Hindlimb muscle (tissue), 1 donor: Measurements from ENCODE around the gene SLC12A7. TPM values are rescaled to one million over a fixed set of nuclear protein-coding genes. Genes with fewer than 3 reads are reported as not detected.
"Not testable (repeated sequence)": the region's sequence is repeated elsewhere in the genome, so short reads cannot be mapped to it uniquely, and the experiment has no call there.

Experiments
- DNase-seq: peaks from one replicate; pipeline ENCODE4 v3.0.0-alpha.2; 2013
- polyA plus RNA-seq: library from polyadenylated mRNA; unstranded; fragments of 120-200 nt; gene quantifications from one replicate; pipeline ENCODE4 v1.2.1, GENCODE V29; 2013; ENCODE audit not compliant: insufficient read length

SLC12A7 gene
- polyA plus RNA-seq, 1 donor, result 10.2 TPM

- DNase-seq, result no peak
Observed at GRCh38 chr5:1109542-1110306, 2.1 kb downstream of the SLC12A7 start.

DNA sequence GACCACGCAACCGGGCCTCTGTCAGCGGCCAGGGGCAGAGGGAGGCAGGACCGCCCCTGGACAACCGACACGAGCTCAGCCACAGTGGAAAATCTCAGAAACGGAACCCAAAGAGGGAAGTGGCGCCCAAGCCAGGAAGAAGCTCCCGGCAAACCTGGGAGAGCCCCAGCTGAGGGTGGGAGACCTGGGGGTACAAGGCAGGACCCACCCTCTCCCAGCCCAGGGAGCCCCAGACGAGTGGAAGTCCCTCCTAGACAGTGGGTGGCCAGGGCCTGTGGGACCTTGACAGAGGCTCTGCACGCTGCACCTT, 3.0 kb downstream of the SLC12A7 start:
- no peak for DNase-seq

- DNase-seq, result no peak
Observed at GRCh38 chr5:1108023-1108864, 3.6 kb downstream of the SLC12A7 start.

DNA sequence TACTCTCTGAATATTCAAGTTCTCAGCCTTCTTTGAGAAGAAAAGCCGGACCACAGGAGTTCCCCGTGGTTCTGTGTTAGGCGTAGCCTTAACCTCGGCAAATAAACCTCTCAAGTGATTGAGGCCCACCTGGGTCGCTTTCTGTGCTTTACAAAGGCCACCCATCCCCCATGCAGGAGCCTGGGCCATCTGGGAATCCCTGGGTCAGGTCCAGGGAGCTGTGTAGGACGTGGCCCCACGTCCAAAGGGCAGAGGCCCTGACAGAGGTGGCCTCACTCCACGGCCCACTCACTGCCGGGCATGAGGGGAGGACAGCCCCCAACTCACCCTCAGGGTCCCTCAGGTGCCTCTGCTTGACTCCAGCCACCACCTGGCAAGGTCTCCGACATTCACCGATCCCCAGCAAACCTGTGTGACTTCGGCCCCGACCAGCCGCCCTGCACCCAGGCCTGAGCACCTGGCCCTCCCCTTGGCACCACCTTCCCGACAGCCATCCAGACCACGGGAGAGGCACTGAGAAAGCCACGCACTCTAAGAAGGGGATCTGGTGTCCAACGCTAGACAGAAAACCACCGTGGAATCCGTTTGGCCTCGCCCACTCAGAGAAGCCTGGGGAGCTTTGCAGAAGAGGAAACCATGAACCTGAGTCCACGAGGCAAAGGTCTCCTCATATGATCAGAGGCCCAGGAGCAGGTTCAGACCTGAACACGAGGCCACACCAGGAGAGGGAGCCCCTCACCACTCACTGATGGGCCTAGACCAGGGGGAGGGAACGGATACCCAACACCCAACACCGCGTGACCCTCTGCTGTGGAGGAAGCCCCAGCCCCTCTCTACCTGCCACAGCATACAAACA, 4.5 kb downstream of the SLC12A7 start:
- DNase-seq, result no peak

GRCh38 chr5:1106385-1107166, 5.3 kb downstream of the SLC12A7 start:
- DNase-seq, result no peak

- no peak for DNase-seq
Observed at GRCh38 chr5:1105350-1106265, 6.3 kb downstream of the SLC12A7 start.

DNA sequence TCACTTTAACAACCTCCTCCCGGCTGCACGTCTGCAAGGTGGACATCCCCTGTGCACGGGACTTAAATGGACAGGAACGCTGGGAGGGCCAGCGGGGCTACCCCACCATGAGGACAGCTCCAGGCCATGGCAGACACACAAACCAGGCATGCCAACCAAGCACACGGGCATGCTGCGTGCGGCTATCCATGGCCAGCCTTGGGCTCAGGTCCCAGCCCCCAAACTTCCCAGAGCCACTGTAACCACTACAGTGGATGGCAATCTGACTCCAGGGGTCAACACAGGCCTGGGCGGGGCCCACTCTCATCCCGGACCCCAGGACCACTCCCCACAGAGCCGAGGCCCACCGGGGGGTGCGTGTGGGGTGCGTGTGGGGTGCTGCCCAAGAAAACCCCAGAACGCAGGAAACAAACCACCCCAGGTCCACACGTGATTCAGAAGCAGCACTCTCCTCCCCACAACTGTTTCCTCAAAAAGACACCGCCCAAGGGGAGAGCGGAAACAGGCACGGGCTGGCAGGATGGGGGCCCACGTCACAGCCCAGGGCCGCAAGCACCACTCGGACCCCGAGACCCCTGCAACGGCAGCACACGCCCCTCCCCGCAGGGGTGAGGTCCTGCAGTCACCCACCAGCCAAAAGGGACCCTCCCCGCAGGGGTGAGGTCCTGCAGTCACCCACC, 7.4 kb downstream of the SLC12A7 start:
- DNase-seq, result no peak

DNA sequence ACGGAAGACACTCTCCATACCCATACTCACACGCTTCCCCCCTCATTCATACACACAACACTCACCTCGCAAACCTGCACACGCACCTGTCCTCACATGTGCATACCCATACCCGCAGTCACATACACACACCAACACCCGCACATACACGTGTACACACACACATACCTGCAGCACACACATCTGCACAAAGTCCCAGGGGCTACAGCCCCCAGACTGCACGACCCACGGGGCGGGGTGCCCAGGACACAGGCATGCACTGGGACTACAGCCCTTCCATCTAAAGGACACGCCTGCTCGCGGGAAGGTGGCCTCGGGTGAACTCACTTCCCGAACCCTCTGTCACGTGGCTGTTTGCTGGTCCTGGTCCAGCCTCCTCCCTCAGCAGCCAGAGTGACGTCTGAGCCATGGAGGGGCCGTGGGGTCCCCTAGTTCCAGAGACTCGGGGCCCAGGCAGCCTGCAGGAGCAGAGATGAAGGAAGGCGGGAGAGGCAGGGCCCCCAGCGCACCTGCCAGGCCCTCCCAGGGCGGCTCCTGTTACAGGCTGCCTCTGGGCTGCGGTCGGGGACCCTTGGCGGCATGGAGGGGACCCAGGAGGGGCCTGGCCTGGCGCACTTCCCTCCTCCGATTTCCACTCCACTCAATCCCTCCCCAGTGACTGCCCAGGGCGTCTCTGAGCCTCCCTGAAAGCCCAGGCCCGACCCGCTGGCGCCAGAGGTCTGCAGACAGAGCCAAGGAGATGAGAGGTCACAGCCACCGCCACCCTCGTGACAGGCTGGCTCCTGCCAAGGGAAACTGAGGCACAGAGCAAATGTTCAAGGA, 8.1 kb downstream of the SLC12A7 start:
- DNase-seq, result no peak

DNA sequence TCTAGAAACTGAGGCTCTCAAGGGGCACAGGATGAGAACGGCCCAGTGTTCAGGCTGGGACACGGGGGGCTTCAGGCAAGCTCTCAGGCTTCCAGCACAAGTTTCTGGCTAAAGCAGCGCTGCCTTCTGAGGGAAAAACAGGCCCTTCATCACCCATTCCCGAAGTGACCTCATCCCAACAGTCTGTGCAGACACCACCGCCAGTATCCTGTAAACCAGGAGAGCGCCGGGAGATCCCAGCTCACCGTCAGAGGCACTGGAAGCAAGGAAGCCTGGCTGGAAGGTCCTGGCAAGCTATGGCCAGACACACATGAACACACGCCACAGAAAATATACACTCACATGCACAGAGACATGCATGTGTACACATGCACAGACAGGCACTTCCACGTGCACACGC, 8.8 kb downstream of the SLC12A7 start:
- no peak for DNase-seq

- no peak for DNase-seq
Observed at GRCh38 chr5:1101961-1102713, 9.7 kb downstream of the SLC12A7 start.

GRCh38 chr5:1100664-1101574, 10.9 kb downstream of the SLC12A7 start:
- DNase-seq, result no peak

- DNase-seq, result no peak
Observed at GRCh38 chr5:1099926-1100663, 11.8 kb downstream of the SLC12A7 start.

GRCh38 chr5:1098986-1099597, 12.8 kb downstream of the SLC12A7 start:
- no peak for DNase-seq

GRCh38 chr5:1097988-1098385, 13.9 kb downstream of the SLC12A7 start:
- not testable (repeated sequence) for DNase-seq

GRCh38 chr5:1097381-1097987, 14.4 kb downstream of the SLC12A7 start:
- no peak for DNase-seq

GRCh38 chr5:1096838-1097237, 15.0 kb downstream of the SLC12A7 start:
- DNase-seq, result no peak
